HG03457 (cell line): Measurements from ENCODE around the gene CTAG1A.
"Not testable (repeated sequence)": the region's sequence is repeated elsewhere in the genome, so short reads cannot be mapped to it uniquely, and the experiment has no call there.

Experiments
- ATAC-seq: cut with Tn5 transposase; IDR thresholded peaks from one replicate; pipeline ENCODE4 v1.9.1; 2021; ENCODE audit warnings: moderate number of reproducible peaks; ENCODE audit not compliant: unreplicated experiment

The CTAG1A gene

GRCh38 chrX:154584585-154585183 lies at the start of gene CTAG1A:
CTAG1A (plus strand) TSS chrX:154585133; CDS start chrX:154585207, 74 bp downstream.
- not testable (repeated sequence) for ATAC-seq

- no peak for ATAC-seq
Measured at GRCh38 chrX:154535892-154536291, 49.0 kb upstream of the CTAG1A start.

GRCh38 chrX:154539077-154539476 lies 45.9 kb upstream of the CTAG1A start:
- no peak for ATAC-seq

GRCh38 chrX:154540365-154540764 lies 44.6 kb upstream of the CTAG1A start:
- ATAC-seq = not testable (repeated sequence)

GRCh38 chrX:154540897-154541535 lies 43.9 kb upstream of the CTAG1A start:
- no peak for ATAC-seq

- ATAC-seq = no peak
Measured at GRCh38 chrX:154541589-154541895, 43.4 kb upstream of the CTAG1A start.

GRCh38 chrX:154541896-154542722 lies 42.8 kb upstream of the CTAG1A start:
- no peak for ATAC-seq

GRCh38 chrX:154542723-154543424 lies 42.1 kb upstream of the CTAG1A start:
- ATAC-seq = no peak

GRCh38 chrX:154545673-154546274 lies 39.2 kb upstream of the CTAG1A start:
- no peak for ATAC-seq

GRCh38 chrX:154546354-154547244 lies 38.3 kb upstream of the CTAG1A start, which contains the start of gene G6PD:
G6PD (minus strand) TSS chrX:154546846; CDS start chrX:154546155, 691 bp downstream.
- peak; percentile 34 for ATAC-seq

- ATAC-seq = peak; percentile 74
Measured at GRCh38 chrX:154547245-154548027, 37.5 kb upstream of the CTAG1A start, which contains the start of gene IKBKG. IKBKG (plus strand) TSS chrX:154547620; CDS start chrX:154552003, 4,383 bp downstream.

GRCh38 chrX:154548028-154548316 lies 37.0 kb upstream of the CTAG1A start:
- ATAC-seq = no peak

- ATAC-seq = no peak
Measured at GRCh38 chrX:154549766-154550165, 35.2 kb upstream of the CTAG1A start.

GRCh38 chrX:154552112-154552806 lies 32.7 kb upstream of the CTAG1A start:
- not testable (repeated sequence) for ATAC-seq

GRCh38 chrX:154558060-154558690 lies 26.8 kb upstream of the CTAG1A start:
- not testable (repeated sequence) for ATAC-seq

- not testable (repeated sequence) for ATAC-seq
Measured at GRCh38 chrX:154558896-154559295, 26.0 kb upstream of the CTAG1A start.

GRCh38 chrX:154560326-154560725 lies 24.6 kb upstream of the CTAG1A start:
- ATAC-seq = not testable (repeated sequence)

- not testable (repeated sequence) for ATAC-seq
Measured at GRCh38 chrX:154562295-154562694, 22.6 kb upstream of the CTAG1A start.
